ENCODE measurements around the gene TINAGL1.

DNA sequence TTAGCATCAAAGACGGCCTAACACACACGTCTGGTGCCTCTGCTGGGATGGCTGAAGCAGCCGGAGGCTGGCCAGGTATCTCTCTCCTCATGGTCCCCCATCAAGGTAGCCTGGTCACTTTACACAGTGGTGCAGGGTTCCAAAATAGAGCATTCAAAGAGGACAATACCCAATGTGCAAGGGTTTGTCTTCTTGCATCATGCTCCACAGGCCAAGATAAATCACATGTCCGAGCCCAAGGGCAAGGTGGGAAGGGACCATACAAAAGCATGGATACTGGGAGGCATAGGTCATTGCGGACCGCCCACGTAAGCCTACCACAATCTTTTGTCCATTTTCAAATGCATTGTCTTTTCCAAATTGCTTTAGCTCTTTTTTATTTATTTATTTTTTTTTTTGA, 23.8 kb upstream of the TINAGL1 start:
- TF ChIP-seq, protein P1, sequence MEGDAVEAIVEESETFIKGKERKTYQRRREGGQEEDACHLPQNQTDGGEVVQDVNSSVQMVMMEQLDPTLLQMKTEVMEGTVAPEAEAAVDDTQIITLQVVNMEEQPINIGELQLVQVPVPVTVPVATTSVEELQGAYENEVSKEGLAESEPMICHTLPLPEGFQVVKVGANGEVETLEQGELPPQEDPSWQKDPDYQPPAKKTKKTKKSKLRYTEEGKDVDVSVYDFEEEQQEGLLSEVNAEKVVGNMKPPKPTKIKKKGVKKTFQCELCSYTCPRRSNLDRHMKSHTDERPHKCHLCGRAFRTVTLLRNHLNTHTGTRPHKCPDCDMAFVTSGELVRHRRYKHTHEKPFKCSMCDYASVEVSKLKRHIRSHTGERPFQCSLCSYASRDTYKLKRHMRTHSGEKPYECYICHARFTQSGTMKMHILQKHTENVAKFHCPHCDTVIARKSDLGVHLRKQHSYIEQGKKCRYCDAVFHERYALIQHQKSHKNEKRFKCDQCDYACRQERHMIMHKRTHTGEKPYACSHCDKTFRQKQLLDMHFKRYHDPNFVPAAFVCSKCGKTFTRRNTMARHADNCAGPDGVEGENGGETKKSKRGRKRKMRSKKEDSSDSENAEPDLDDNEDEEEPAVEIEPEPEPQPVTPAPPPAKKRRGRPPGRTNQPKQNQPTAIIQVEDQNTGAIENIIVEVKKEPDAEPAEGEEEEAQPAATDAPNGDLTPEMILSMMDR (IDR thresholded peaks at IDR 0.05) = no peak
- TF ChIP-seq EP300 (IDR thresholded peaks at IDR 0.05) (no peak), POLR2AphosphoS5 (IDR thresholded peaks at IDR 0.05) (no peak)
